GM23338 (cell line): ENCODE measurements around the gene SETD4. TPM values are rescaled to one million over a fixed set of nuclear protein-coding genes. Genes with fewer than 3 reads are reported as not detected.

Experiments
- ATAC-seq: fragments of 200-7000 bp; cut with Tn5 transposase; 3 replicates; pipeline ENCODE4 v1.9.1; 2020
- DNase-seq: peaks from one replicate; pipeline ENCODE4 v3.0.0-alpha.2; 2015; ENCODE audit warnings: low spot score
- H2AFZ ChIP-seq: fragments of 200-600 bp; sonication (generic); 2 replicates; pipeline ENCODE4 v1.8.0; 2016; ENCODE audit warnings: antibody characterized with exemption, mild to moderate bottlenecking, moderate library complexity
- H3F3A ChIP-seq: fragments of 200-600 bp; sonication (generic); replicated peaks from 2 replicates; pipeline ENCODE4 v1.8.0; 2017; ENCODE audit warnings: antibody characterized with exemption, mixed run types, low read depth
- H3K27ac ChIP-seq: fragments of 200-600 bp; sonication (generic); 2 replicates; pipeline ENCODE4 v1.6.1; 2016; ENCODE audit warnings: low read depth
- H3K27me3 ChIP-seq: fragments of 200-600 bp; sonication (generic); 2 replicates; pipeline ENCODE4 v1.8.0; 2016; ENCODE audit warnings: mild to moderate bottlenecking, mixed run types, moderate library complexity; ENCODE audit not compliant: insufficient read depth
- H3K36me3 ChIP-seq: fragments of 200-600 bp; sonication (generic); 2 replicates; pipeline ENCODE4 v1.8.0; 2016; ENCODE audit warnings: mild to moderate bottlenecking; ENCODE audit not compliant: insufficient read depth
- H3K4me1 ChIP-seq: fragments of 200-600 bp; sonication (generic); 2 replicates; pipeline ENCODE4 v1.8.0; 2016; ENCODE audit warnings: mild to moderate bottlenecking, moderate library complexity; ENCODE audit not compliant: insufficient read depth
- H3K4me2 ChIP-seq: fragments of 200-600 bp; sonication (generic); 2 replicates; pipeline ENCODE4 v1.7.1; 2017; ENCODE audit warnings: mixed run types
- H3K4me3 ChIP-seq: fragments of 200-600 bp; sonication (generic); 2 replicates; pipeline ENCODE4 v1.6.1; 2016; ENCODE audit warnings: mixed run types
- H3K79me2 ChIP-seq: fragments of 200-600 bp; sonication (generic); replicated peaks from 2 replicates; pipeline ENCODE4 v1.8.0; 2017; ENCODE audit warnings: mild to moderate bottlenecking; ENCODE audit not compliant: insufficient read depth
- H3K9me2 ChIP-seq: fragments of 200-600 bp; sonication (generic); 2 replicates; pipeline ENCODE4 v1.8.0; 2017; ENCODE audit not compliant: insufficient read depth
- H4K20me1 ChIP-seq: fragments of 200-600 bp; sonication (generic); replicated peaks from 2 replicates; pipeline ENCODE4 v1.8.0; 2017; ENCODE audit warnings: mild to moderate bottlenecking; ENCODE audit not compliant: insufficient read depth
- H3K27ac Mint-ChIP-seq: 2 replicates; pipeline ENCODE4 v1.8.0; 2020; ENCODE audit warnings: inconsistent platforms, mild to moderate bottlenecking, moderate library complexity, mixed read lengths
- H3K27me3 Mint-ChIP-seq: 3 replicates; pipeline ENCODE4 v1.8.0; 2022; ENCODE audit warnings: low read depth, mild to moderate bottlenecking, moderate library complexity, mixed read lengths, inconsistent platforms; ENCODE audit not compliant: insufficient read depth, poor library complexity
- H3K36me3 Mint-ChIP-seq: 3 replicates; pipeline ENCODE4 v1.8.0; 2021; ENCODE audit warnings: low read depth, mild to moderate bottlenecking, inconsistent platforms, moderate library complexity, mixed read lengths
- H3K4me1 Mint-ChIP-seq: 3 replicates; pipeline ENCODE4 v1.8.0; 2020; ENCODE audit warnings: mild to moderate bottlenecking, inconsistent platforms, mixed read lengths
- H3K4me3 Mint-ChIP-seq: 3 replicates; pipeline ENCODE4 v1.8.0; 2021; ENCODE audit warnings: moderate library complexity, mild to moderate bottlenecking, inconsistent platforms, mixed read lengths
- H3K9me3 Mint-ChIP-seq: 3 replicates; pipeline ENCODE4 v1.8.0; 2020; ENCODE audit warnings: moderate library complexity, mild to moderate bottlenecking, inconsistent platforms, mixed read lengths
- CREB1 ChIP-seq: fragments of 250-450 bp; sonication (Bioruptor Pico); IDR thresholded peaks from 2 replicates; pipeline ENCODE4 v1.5.0; 2020; ENCODE audit warnings: low read depth, mild to moderate bottlenecking, moderate library complexity
- EZH2phosphoT487 ChIP-seq: fragments of 200-600 bp; sonication (generic); IDR thresholded peaks from one replicate; pipeline ENCODE4 v1.8.1; 2018; ENCODE audit warnings: antibody characterized with exemption; ENCODE audit not compliant: unreplicated experiment
- JUNB ChIP-seq: IDR thresholded peaks from one replicate; pipeline ENCODE4 v1.6.1; 2016; ENCODE audit warnings: antibody characterized with exemption; ENCODE audit not compliant: unreplicated experiment
- NANOG ChIP-seq: IDR thresholded peaks from 2 replicates; pipeline ENCODE4 v1.6.1; 2016; ENCODE audit warnings: antibody characterized with exemption, borderline replicate concordance
- POLR2AphosphoS5 ChIP-seq: IDR thresholded peaks from 2 replicates; pipeline ENCODE4 v1.6.1; 2016; ENCODE audit warnings: antibody characterized with exemption, low read depth
- REST ChIP-seq: IDR thresholded peaks from one replicate; pipeline ENCODE4 v1.6.1; 2018; ENCODE audit warnings: antibody characterized with exemption; ENCODE audit not compliant: unreplicated experiment
- STAT1 ChIP-seq: IDR thresholded peaks from one replicate; pipeline ENCODE4 v1.6.1; 2016; ENCODE audit warnings: antibody characterized with exemption; ENCODE audit not compliant: unreplicated experiment
- ZNF114 ChIP-seq: fragments of 250-450 bp; sonication (Bioruptor Pico); IDR thresholded peaks from 2 replicates; pipeline ENCODE4 v1.5.0; 2020; ENCODE audit warnings: mild to moderate bottlenecking, moderate library complexity
- ZNF331 ChIP-seq: fragments of 250-450 bp; sonication (Bioruptor Pico); IDR thresholded peaks from 2 replicates; pipeline ENCODE4 v1.5.0; 2020; ENCODE audit warnings: low read depth, mild to moderate bottlenecking, moderate library complexity
- ZNF462 ChIP-seq: fragments of 250-450 bp; sonication (Bioruptor Pico); IDR thresholded peaks from 2 replicates; pipeline ENCODE4 v1.5.0; 2020; ENCODE audit warnings: mild to moderate bottlenecking, moderate library complexity
- polyA plus RNA-seq: library from polyadenylated mRNA; unstranded; fragments of >200 nt; fragmentation: Nextera tagmentation; extraction: Ambion mirVana; gene quantifications from 2 replicates; pipeline ENCODE4 v1.2.1, GENCODE V29; 2016
- total RNA-seq: library from RNA; depleted of rRNA; stranded (reverse); fragments of >200 nt; shearing (Covaris generic); gene quantifications from 2 replicates; pipeline ENCODE4 v1.2.3, GENCODE V29; 2014

The SETD4 gene
- total and polyA plus RNA-seq, 2 experiments from 2014 or later: 32.5 to 45.1 TPM

- H3F3A ChIP-seq: peaks cover 36% of the 10 kb centered on the region
Measured at GRCh38 chr21:36032647-36033406, 27.5 kb downstream of the SETD4 start.

More at GRCh38 chr21:36032647-36033406, 27.5 kb downstream of the SETD4 start:
- peaks cover 45% of the 10 kb centered on the region for H3K36me3 Mint-ChIP-seq
- Histone ChIP-seq H3K79me2 (no peaks in the 10 kb centered on the region), H3K36me3 (peaks cover 20% of the 10 kb centered on the region), H3K4me3 (no peak overlapping the region), H4K20me1 (peaks cover 3% of the 10 kb centered on the region; the same call in 1 of the 2 replicates), H2AFZ (no peak overlapping the region), H3K27ac (peak overlapping the region; percentile 93), H3K4me1 (peaks cover 20% of the 10 kb centered on the region), H3K9me2 (no peaks in the 10 kb centered on the region), H3K27me3 (no peaks in the 10 kb centered on the region), H3K4me2 (no peak overlapping the region)
- H3K4me1 Mint-ChIP-seq: peaks cover 14% of the 10 kb centered on the region
- H3K4me3 Mint-ChIP-seq: no peak overlapping the region
- no peak for DNase-seq
- H3K27me3 Mint-ChIP-seq: peaks cover 6% of the 10 kb centered on the region
- TF ChIP-seq ZNF114: no peak
- no peak for TF ChIP-seq CREB1 (CRISPR knock-in tag)
- TF ChIP-seq JUNB: no peak
- TF ChIP-seq EZH2phosphoT487: no peak
- TF ChIP-seq POLR2AphosphoS5: no peak
- TF ChIP-seq REST: no peak
- TF ChIP-seq ZNF331 (CRISPR knock-in tag): no peak
- no peak for TF ChIP-seq STAT1
- TF ChIP-seq ZNF462 (CRISPR knock-in tag): no peak
- TF ChIP-seq NANOG: no peak
- no peak for ATAC-seq
- H3K9me3 Mint-ChIP-seq: peaks cover 5% of the 10 kb centered on the region; the same call in 1 of the 3 replicates
- no peak overlapping the region for H3K27ac Mint-ChIP-seq
